Glutamatergic neuron (in vitro differentiated cells): ENCODE data around the gene UBAC1. TPM values are rescaled to one million over a fixed set of nuclear protein-coding genes. Genes with fewer than 3 reads are reported as not detected.

ENCODE experiments used
- DNase-seq: peaks from one replicate; pipeline ENCODE4 v3.0.0; 2022
- H3K27ac Mint-ChIP-seq: one replicate; pipeline ENCODE4 v1.8.0; 2020; ENCODE audit warnings: mild to moderate bottlenecking, mixed read lengths, inconsistent platforms; ENCODE audit not compliant: unreplicated experiment
- H3K27me3 Mint-ChIP-seq: one replicate; pipeline ENCODE4 v1.8.0; 2020; ENCODE audit warnings: mild to moderate bottlenecking, moderate library complexity, mixed read lengths, inconsistent platforms; ENCODE audit not compliant: unreplicated experiment
- H3K36me3 Mint-ChIP-seq: one replicate; pipeline ENCODE4 v1.8.0; 2020; ENCODE audit warnings: mild to moderate bottlenecking, mixed read lengths, inconsistent platforms; ENCODE audit not compliant: unreplicated experiment
- H3K4me1 Mint-ChIP-seq: one replicate; pipeline ENCODE4 v1.8.0; 2020; ENCODE audit warnings: mild to moderate bottlenecking, low read depth, mixed read lengths, inconsistent platforms; ENCODE audit not compliant: unreplicated experiment
- H3K4me3 Mint-ChIP-seq: one replicate; pipeline ENCODE4 v1.8.0; 2020; ENCODE audit warnings: mild to moderate bottlenecking, mixed read lengths, inconsistent platforms; ENCODE audit not compliant: unreplicated experiment
- H3K9me3 Mint-ChIP-seq: one replicate; pipeline ENCODE4 v1.8.0; 2020; ENCODE audit warnings: mild to moderate bottlenecking, moderate library complexity, mixed read lengths, inconsistent platforms; ENCODE audit not compliant: unreplicated experiment
- CTCF ChIP-seq: fragments of 200-600 bp; sonication (generic); IDR thresholded peaks from one replicate; pipeline ENCODE4 v1.5.0; 2021; ENCODE audit not compliant: partially characterized antibody, unreplicated experiment
- total RNA-seq: library from RNA; stranded (reverse); fragmentation: NEBNext Ultra II Directional; extraction: Animal tissue kit (Norgen Biotek cat#: 25700); gene quantifications from one replicate; pipeline ENCODE4 v1.2.1, GENCODE V29; 2021; ENCODE audit not compliant: unreplicated experiment

Gene UBAC1
- total RNA-seq, 1 donor from 2014 or later, result 48.4 TPM

DNA sequence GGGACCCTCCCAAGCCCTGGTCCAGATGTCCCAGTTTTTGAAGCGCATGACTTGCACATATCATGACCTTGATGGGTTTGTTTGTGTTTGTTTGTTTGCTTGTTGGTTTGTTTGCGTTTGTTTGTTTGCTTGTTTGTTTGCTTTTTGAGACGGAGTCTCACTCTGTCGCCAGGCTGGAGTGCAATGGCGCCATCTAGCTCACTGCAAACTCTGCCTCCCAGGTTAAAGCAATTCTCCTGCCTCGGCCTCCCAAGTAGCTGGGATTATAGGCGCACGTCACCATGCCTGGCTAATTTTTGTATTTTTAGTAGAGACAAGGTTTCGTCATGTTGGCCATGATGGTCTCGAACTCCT is 13.0 kb upstream of the UBAC1 start:
- H3K4me1 Mint-ChIP-seq, result peaks cover 20% of the 10 kb centered on the region
- peaks cover 5% of the 10 kb centered on the region for H3K27me3 Mint-ChIP-seq
- H3K9me3 Mint-ChIP-seq, result peaks cover 8% of the 10 kb centered on the region
- no peak overlapping the region for H3K4me3 Mint-ChIP-seq
- no peaks in the 10 kb centered on the region for H3K36me3 Mint-ChIP-seq
- DNase-seq, result no peak
- TF ChIP-seq CTCF, result no peak
- H3K27ac Mint-ChIP-seq, result peak overlapping the region; percentile 28

- Mint-ChIP-seq H3K36me3 (no peaks in the 10 kb centered on the region), H3K4me3 (peak overlapping the region; percentile 42), H3K27ac (peak overlapping the region; percentile 28), H3K4me1 (peaks cover 19% of the 10 kb centered on the region), H3K9me3 (peaks cover 8% of the 10 kb centered on the region), H3K27me3 (peaks cover 5% of the 10 kb centered on the region)
- TF ChIP-seq CTCF, result no peak
- DNase-seq, result no peak
These were observed 12.4 kb upstream of the UBAC1 start for GRCh38 chr9:135973277-135974219.

DNA sequence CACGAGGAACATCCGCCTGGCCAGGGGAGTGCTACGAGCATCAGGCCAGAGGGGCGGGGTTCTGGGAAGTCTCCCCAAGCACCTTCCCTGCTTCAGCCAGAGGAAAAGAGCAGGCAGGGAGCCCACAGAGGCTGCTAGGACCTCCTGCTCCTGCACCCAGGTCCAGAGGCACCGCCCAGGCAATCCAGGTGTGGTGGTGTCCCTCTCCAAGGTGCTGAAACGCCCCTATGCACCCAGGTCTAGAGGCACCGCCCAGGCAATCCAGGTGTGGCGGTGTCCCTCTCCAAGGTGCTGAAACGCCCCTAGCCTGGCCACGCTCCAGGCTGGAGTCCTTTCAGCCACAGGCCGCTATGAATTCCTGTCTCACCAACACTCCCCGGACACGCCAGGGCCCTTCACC is 10.7 kb upstream of the UBAC1 start:
- Mint-ChIP-seq H3K4me1 (peaks cover 23% of the 10 kb centered on the region), H3K27me3 (peaks cover 5% of the 10 kb centered on the region)

GRCh38 chr9:135971111-135971766 is 10.1 kb upstream of the UBAC1 start:
- DNase-seq, result no peak
- no peak overlapping the region for H3K4me3 Mint-ChIP-seq
- no peaks in the 10 kb centered on the region for H3K36me3 Mint-ChIP-seq
- H3K4me1 Mint-ChIP-seq, result peaks cover 18% of the 10 kb centered on the region
- H3K9me3 Mint-ChIP-seq, result peaks cover 8% of the 10 kb centered on the region
- TF ChIP-seq CTCF, result no peak
- no peak overlapping the region for H3K27ac Mint-ChIP-seq
- peaks cover 2% of the 10 kb centered on the region for H3K27me3 Mint-ChIP-seq

More for the DNA sequence above, 10.7 kb upstream of the UBAC1 start:
- H3K27ac Mint-ChIP-seq, result no peak overlapping the region
- no peak for TF ChIP-seq CTCF
- H3K4me3 Mint-ChIP-seq, result no peak overlapping the region
- H3K36me3 Mint-ChIP-seq, result no peaks in the 10 kb centered on the region
- DNase-seq, result no peak
- H3K9me3 Mint-ChIP-seq, result peaks cover 8% of the 10 kb centered on the region
